Right ventricle myocardium superior (tissue), 1 donor: ENCODE data around the gene EEF1AKMT3. TPM values are rescaled to one million over a fixed set of nuclear protein-coding genes. Genes with fewer than 3 reads are reported as not detected.

ENCODE experiments used
- ATAC-seq: fragments of 200-7000 bp; cut with Tn5 transposase; one replicate; pipeline ENCODE4 v1.9.1; 2020; ENCODE audit warnings: mild to moderate bottlenecking; ENCODE audit not compliant: poor library complexity
- DNase-seq: peaks from one replicate; pipeline ENCODE4 v3.0.0-alpha.2; 2020
- intact Hi-C: fragments of 100-400 bp; cut with DNase I; formaldehyde crosslinking; loops from one replicate; pipeline ENCODE4 v1.11.2; 2022
- microRNA-seq: library from miRNA; unstranded; fragments of <30 nt; microRNA quantifications from one replicate; pipeline ENCODE4 v1.2.0, GENCODE V29; 2020
- total RNA-seq: library from RNA; stranded (reverse); fragmentation: NEBNext Ultra II Directional; extraction: Animal tissue kit (Norgen Biotek cat#: 25700); gene quantifications from one replicate; pipeline ENCODE4 v1.2.1, GENCODE V29; 2021
- donor health status: DM: no; HTN: yes; CAD: no; lungs with severe emphysema.

The EEF1AKMT3 gene
- total RNA-seq, 1 donor from 2014 or later = 1.2 TPM

GRCh38 chr12:57822392-57823130 is 50.1 kb downstream of the EEF1AKMT3 start:
- intact Hi-C loops = no loop called here
- ATAC-seq (no peak), DNase-seq (no peak)

GRCh38 chr12:57823131-57823907 is 50.9 kb downstream of the EEF1AKMT3 start:
- intact Hi-C loops = no loop called here
- ATAC-seq (no peak), DNase-seq (no peak)

- DNase-seq = no peak
- ATAC-seq = no peak
- intact Hi-C loops = no loop called here
These were observed 51.7 kb downstream of the EEF1AKMT3 start for GRCh38 chr12:57823908-57824640.

- DNase-seq = no peak
- no peak for ATAC-seq
These were observed 53.0 kb downstream of the EEF1AKMT3 start for GRCh38 chr12:57825451-57825850.

GRCh38 chr12:57826400-57826799 is 54.0 kb downstream of the EEF1AKMT3 start:
- ATAC-seq (no peak), DNase-seq (no peak)
- intact Hi-C loops = no loop called here

More at GRCh38 chr12:57825451-57825850, 53.0 kb downstream of the EEF1AKMT3 start:
- intact Hi-C loops = no loop called here

GRCh38 chr12:57826966-57827365 is 54.6 kb downstream of the EEF1AKMT3 start:
- no peak for DNase-seq
- ATAC-seq = no peak
- intact Hi-C loops = no loop called here

- intact Hi-C loops = no loop called here
- DNase-seq (no peak), ATAC-seq (no peak)
These were observed 56.8 kb downstream of the EEF1AKMT3 start for GRCh38 chr12:57829025-57829777.

GRCh38 chr12:57830393-57830792 is 58.0 kb downstream of the EEF1AKMT3 start:
- DNase-seq = no peak
- no peak for ATAC-seq
- intact Hi-C loops = no loop called here

Small RNA genes lying within 50 kb of the gene (microRNA-seq; reads per million reads assigned to microRNA genes)
- gene MIR26A2 = 568 reads per million, percentile 77 among the genes with 10 or more reads in this experiment
- gene MIR6759 = not detected

Other genes with a start within 250 kb of the EEF1AKMT3 start
- 25.4 TPM for gene MBD6, start 249.8 kb upstream of the EEF1AKMT3 start, total RNA-seq
- 95.0 TPM for gene DCTN2, start 225.4 kb upstream of the EEF1AKMT3 start, total RNA-seq
- gene KIF5A, start 222.6 kb upstream of the EEF1AKMT3 start, total RNA-seq = 0.08 TPM
- 12.4 TPM for gene PIP4K2C, start 181.4 kb upstream of the EEF1AKMT3 start, total RNA-seq
- gene DTX3, start 167.8 kb upstream of the EEF1AKMT3 start, total RNA-seq = 21.7 TPM
- gene ARHGEF25, start 161.2 kb upstream of the EEF1AKMT3 start, total RNA-seq = 14.3 TPM
- gene B4GALNT1, start 139.4 kb upstream of the EEF1AKMT3 start, total RNA-seq = 5.6 TPM
- gene OS9, start 78.5 kb upstream of the EEF1AKMT3 start, total RNA-seq = 102 TPM
- 6.6 TPM for gene AGAP2, start 33.9 kb upstream of the EEF1AKMT3 start, total RNA-seq
- 27.5 TPM for gene TSPAN31, start 27.6 kb upstream of the EEF1AKMT3 start, total RNA-seq
- 41.1 TPM for gene CDK4, start 20.3 kb upstream of the EEF1AKMT3 start, total RNA-seq
- 12.2 TPM for gene MARCHF9, start 17.5 kb upstream of the EEF1AKMT3 start, total RNA-seq
- gene CYP27B1, start 5.5 kb upstream of the EEF1AKMT3 start, total RNA-seq = not detected
- 7.2 TPM for gene METTL1, start 509 bp upstream of the EEF1AKMT3 start, total RNA-seq
- 49.5 TPM for gene TSFM, start 10.2 kb downstream of the EEF1AKMT3 start, total RNA-seq
- 2.1 TPM for gene AVIL, start 46.1 kb downstream of the EEF1AKMT3 start, total RNA-seq
- 99.5 TPM for gene CTDSP2, start 74.1 kb downstream of the EEF1AKMT3 start, total RNA-seq
- gene ATP23, start 169.0 kb downstream of the EEF1AKMT3 start, total RNA-seq = 7.6 TPM